ENCODE measurements around the gene TP63.

- no peak for TF ChIP-seq EZH2 (IDR thresholded peaks at IDR 0.05; ENCODE audit: low read depth)
- TF ChIP-seq CTCF (conservative IDR thresholded peaks at IDR 0.05) = no peak
These were observed 238.0 kb downstream of the TP63 start for GRCh38 chr3:189869165-189869564.

All from PC-9 (cell line).